CD4-positive, alpha-beta T cell treated with Interleukin-12 subunit alpha and Interleukin-12 subunit beta, for 1 hour (primary cell): ENCODE results near the gene ZNF701.
"Not testable (repeated sequence)": the region's sequence is repeated elsewhere in the genome, so short reads cannot be mapped to it uniquely, and the experiment has no call there.

Experiments used
- DNase-seq: peaks from one replicate; pipeline ENCODE4 v3.0.0-alpha.2; 2020

The ZNF701 gene

DNA sequence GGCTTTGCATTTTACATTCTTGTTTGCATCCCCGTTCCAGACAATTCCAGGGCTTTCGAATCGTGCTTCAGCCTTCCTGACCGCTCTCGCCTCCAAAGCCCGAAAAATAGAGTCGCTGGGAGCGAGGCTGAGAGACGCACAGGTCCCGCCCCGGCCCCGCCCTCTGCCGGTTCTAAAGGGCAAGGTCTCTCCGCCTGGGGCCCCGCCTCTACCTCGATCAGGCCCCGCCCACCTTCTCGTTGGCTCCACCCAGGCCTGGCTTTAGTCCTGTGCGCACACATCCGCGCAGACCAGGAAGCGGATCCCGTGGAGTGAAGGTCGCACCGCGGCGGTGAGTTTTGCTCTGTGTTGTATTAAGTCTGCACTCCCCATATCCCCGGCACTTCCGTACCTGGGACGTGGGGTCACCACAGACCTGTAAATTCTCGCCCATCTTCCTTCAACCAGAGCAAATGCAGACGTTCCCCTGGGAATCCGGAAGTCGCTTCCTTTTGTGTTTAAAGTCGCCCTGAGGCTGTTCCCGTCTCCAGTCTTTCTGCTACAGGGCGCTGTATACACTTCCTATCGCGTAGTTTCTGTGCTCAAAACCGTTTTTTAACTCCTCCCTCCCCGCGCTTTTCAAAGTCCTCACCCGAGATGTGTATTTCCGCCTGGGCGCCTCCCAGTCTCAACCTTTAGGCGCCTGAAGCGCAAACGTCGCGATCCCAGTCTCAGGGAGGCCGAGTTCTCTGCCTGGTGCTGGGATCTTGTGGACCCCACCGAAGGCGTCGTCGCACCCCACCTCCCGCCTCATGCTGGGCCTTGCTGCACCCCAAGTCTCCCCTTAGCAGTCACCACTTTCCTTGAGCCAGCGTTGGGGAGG, at the start of gene ZNF701:
ZNF701 (plus strand) TSS at position 288 of the 862 bp plus-strand sequence. CDS start 3,861 bp downstream, outside the sequence.
- peak; percentile 96 for DNase-seq

DNA sequence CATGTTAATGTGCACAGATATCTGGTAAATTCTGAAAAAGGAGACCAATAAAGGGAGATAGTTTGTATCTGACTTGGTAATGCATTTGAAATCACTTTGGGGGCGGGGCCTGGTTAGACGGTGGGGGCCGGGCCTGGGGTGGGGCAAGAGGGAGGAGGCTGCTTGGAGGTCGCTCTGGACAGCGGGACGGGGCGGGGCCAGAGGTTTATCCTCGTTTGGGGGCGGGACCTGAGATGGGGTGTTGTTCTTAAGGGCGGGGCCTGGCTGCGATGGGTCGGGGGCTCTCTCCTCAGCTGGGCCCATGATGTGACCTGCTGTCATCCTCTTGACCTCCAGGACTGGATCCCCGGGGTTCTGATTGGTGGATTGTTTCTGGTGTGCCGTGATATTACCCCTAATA, 47.5 kb upstream of the ZNF701 start:
- no peak for DNase-seq

DNA sequence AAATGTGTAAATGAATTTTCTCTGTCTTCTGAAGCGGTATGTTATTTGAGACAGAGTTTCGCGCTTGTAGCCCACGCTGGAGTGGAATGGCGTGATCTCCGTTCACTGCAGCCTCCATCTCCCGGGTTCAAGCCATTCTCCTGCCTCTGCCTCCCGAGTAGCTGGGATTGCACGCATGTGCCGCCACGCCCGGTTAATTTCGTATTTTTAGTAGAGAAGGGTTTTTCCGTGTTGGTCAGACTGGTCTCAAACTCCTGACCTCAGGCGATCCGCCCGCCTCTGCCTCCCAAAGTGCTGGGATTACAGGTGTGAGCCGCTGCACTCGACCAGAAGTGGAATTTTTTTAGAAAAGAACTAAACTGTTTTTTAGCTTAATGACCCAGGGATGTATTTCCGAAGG, 46.0 kb upstream of the ZNF701 start:
- DNase-seq = no peak

DNA sequence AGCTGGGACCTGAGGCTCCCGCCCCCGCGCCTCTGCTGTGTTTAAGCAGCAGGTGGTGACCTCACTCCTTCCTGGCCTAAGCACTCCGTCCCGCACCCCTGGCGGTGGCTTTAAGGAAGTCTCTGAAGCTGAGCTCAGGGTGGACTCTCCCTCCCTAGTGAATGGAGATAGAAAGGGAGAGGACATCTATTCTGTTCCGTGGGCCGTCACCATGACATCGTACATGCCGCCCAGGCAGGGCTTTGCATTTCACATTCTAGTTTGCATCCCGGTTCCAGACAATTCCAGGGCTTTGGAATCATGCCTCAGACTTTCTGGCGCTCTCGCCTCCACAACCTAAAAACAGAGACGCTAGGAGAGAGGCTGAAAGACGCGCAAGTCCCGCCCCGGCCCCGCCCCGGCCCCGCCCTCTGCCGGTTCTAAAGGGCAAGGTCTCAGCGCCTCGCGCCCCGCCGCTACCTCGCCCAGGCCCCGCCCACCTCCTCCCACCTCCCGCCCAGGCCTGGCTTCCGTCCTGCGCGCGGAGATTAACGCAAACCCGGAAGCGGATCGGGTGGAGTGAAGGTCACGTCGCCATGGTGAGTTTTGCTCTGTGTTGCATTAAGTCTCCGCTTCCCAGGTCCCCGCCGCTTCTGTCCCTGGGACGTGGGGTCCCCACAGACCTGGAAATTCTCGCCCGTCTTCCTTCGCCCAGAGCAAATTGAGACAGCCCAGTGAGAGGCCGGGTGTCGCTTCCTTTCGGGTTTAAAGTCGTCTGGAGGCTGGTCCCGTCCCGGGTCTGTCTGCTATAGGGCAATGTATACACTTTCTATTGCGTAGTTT, 42.7 kb upstream of the ZNF701 start, which contains the start of gene ZNF808:
ZNF808 (plus strand) TSS at position 535 of the 822 bp plus-strand sequence. CDS start 15,617 bp downstream, outside the sequence.
- peak; percentile 97 for DNase-seq

DNA sequence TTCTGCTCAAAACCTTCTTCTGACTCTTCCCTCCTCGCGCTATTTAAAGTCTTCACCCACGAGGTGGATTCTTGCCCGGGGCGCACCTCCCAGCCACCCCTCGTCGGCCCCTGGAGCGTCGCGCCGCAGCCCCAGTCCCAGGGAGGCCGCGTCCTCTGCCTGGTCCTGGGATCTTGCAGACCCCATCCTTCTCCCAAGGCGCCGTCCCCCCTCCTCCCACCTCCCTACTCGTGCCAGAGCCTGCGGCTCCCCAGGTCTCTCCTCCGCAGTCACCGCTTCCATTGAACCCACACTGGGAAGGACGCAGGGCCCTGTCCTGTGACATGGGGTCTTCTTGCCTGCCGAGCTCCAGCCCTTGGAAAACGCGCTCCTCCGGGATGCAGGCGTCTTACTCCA, 42.1 kb upstream of the ZNF701 start:
- DNase-seq = no peak

DNA sequence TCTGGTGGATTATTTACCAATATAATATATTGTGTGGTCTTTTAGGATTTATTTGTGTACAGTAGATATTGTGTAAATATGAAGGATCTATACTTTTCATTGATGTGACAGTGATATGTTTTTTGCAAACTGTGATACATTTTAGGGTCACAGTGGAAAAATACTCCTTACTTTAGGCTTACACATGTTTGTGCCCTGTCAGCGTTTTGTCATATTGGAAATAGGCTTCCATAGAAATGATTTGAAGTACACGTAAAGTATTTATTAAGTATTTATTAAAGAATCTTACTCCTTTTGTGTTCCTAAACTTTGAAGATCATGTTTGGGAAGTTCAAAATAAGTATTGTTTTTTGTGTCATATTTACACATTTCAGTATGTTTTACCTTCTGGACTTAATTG, 37.6 kb upstream of the ZNF701 start:
- DNase-seq = no peak

DNA sequence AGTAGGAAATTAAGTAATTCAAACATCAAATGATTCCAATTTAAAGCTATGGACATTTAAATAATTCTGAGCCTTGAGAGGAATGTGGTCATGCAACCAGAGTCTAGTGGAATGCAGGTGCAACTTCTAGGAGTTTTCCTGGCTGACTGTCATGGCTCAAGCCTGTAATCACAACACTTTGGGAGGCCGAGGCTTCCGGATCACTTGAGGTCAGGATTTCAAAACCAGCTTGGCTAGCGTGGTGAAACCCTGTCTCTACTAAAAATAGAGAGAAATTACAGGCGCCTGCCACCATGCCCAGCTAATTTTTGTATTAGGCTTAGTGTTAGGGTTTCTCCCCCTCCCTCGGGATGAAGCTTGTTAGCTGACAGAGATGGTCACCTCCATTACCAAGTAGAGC, 36.2 kb upstream of the ZNF701 start:
- no peak for DNase-seq

DNA sequence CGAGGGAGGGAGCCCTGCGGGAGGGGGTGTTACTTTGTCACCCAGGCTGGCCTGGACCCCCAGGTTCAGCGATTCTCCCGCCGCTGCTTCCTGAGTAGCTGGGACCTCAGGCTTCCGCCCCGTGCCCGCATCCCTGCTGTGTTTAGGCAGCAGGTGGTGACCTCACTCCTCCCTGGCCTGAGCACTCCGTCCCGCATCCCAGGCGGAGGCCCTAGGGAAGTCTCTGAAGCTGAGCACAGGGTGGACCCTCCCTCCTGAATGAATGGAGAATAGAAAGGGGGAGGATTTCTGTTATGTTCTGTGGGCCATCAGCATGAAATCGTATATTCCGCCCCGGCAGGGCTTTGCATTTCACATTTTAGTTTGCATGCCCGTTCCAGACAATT, 34.7 kb upstream of the ZNF701 start:
- DNase-seq = peak; percentile 19

DNA sequence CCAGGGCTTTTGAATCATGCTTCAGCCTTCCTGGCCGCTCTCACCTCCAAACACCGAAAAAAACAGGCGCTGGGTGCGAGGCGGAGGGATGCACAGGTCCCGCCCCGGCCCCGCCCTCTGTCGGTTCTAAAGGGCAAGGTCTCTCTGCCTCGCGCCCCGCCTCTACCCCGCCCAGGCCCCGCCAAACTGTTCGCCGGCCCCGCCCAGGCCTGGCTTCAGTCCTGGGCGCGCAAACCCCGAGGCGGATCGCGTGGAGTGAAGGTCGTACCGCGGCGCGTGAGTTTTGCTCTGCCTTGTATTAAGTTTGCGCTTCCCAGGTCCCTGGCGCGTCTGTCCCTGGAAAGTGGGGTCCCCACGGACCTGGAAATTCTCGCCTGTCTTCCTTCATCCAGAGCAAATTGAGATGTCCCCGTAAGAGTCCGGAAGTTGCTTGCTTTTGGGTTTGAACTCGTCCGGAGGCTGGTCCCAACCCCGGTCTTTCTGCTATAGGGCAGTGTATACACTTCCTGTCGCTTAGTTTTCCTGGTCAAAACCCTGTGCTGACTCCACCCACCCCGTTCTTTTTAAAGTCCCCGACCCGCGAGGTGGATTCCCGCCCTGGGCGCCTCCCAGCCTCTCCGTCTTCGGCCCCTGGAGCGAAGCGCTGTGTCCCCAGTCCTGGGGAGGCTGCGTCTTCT, 34.2 kb upstream of the ZNF701 start:
- peak; percentile 91 for DNase-seq

DNA sequence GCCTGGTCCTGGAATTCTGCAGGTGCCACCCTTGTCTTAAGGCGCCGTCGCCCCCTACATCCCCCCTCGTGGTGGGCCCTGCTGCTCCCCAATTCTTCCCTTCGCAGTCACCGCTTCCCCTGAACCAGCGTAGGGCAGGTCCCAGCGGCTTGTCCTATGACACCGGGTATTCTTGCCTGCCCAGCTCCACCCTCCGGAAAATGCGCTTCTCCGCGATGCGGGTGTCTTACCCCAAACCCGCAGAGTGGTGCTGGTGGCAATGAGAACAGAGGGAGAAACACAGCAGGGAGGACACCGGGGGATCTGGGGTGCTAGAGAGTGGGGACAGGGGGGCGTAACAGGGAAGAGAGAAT, 33.7 kb upstream of the ZNF701 start:
- peak; percentile 45 for DNase-seq

DNA sequence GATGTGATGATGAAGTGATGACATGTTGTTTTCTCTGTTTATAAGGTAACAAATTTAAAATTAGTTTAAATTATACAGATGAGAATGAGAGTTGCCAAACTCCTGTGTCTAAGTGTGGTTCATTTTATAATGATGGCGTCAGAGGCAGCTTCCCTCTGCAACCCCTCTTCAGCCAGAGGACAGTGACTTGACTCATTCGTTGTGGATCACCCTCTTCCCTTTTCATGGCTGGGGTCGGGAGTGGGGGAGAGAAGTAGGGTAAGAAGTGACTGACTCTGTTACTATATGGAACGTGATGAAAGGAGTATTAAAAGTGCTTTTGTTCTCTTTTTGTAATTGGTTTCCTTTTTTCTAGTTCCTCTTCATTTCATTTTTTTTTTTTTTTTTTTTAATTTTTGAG, 31.3 kb upstream of the ZNF701 start:
- DNase-seq = not testable (repeated sequence)

DNA sequence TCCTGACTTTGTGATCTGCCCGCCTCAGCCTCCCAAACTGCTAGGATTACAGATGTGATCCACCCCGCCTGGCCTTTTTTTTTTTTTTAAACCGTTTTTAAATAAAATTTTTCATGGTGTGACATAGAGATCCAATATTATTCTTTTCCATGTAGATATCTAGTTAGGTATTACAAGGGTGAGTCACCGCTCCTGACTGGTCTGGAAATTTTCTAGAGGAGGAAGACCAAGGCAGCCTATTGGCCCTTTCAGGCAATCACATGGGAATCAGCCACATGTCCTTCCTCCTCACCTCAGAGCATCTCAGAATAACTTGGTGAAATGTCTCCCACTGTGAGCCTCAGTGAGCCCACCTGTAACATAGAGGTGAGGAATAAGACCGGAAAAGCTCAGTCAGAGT, 28.9 kb upstream of the ZNF701 start:
- DNase-seq = not testable (repeated sequence)

DNA sequence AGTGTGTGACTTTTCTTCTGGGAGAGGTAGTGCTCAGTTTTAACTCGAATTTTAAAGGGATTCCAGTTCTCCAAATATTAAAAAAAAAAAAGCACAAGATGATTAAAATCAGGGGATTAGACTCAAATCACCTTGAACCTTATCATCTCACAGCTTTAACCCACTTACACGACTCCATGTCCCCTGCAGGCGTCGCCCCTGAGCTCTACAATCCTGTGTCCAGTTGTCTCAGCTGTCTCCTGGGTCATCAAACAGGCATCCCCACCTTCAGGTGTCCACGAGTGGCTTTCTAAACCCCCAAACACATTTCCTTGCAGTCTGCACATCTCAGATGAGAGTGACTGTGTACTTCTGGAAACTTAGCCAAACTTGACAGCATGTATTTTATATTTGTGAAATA, 28.5 kb upstream of the ZNF701 start:
- DNase-seq = no peak

DNA sequence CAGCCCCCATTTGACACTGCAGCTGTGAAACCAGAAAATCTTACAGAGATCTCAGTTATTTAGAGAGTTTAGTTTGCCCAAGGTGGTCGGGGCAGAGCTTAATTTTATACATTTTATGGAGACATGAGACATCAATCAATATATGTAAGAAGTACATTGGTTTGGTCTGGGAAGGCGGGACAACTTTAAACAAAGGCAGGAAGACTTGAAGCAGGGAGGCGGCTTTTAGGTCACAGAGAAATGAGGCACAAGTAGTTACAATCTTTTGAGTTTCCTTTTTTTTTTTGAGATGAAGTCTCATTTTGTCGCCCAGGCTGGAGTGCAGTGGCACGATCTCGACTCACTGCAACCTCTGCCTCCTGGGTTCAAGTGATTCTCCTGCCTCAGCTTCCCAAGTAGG, 27.5 kb upstream of the ZNF701 start:
- not testable (repeated sequence) for DNase-seq

DNA sequence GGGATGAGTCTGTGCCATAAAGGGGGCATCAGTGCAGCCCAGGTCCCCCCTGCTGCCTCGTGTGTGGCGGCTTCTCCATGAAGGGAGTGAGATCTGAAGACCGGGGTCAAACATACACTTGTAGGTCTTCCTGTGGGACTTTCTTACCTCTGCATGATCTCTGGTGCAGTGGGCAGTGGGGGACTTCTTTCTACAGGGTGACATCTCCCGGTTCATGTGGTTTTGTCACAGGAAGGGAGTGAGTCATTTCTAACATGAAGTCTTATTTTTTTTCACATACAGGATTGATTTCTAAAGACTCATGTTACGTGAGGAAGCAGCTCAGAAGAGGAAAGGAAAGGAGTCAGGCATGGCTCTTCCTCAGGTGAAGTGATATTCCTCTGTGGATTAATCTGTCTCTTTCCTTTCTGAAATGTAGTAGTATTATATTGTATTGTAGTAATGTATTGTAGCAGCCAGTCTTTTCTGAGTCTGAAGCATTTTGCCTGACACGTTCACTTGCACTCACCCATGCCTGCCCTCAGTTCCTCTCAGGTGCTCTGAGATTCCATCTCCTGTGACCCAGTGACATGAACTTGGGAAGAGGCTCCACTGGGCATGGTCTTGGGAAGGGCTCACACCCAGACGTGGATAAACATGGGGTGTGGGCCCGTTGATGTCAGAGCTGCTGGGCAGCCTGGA, 27.0 kb upstream of the ZNF701 start:
- DNase-seq = peak; percentile 50

DNA sequence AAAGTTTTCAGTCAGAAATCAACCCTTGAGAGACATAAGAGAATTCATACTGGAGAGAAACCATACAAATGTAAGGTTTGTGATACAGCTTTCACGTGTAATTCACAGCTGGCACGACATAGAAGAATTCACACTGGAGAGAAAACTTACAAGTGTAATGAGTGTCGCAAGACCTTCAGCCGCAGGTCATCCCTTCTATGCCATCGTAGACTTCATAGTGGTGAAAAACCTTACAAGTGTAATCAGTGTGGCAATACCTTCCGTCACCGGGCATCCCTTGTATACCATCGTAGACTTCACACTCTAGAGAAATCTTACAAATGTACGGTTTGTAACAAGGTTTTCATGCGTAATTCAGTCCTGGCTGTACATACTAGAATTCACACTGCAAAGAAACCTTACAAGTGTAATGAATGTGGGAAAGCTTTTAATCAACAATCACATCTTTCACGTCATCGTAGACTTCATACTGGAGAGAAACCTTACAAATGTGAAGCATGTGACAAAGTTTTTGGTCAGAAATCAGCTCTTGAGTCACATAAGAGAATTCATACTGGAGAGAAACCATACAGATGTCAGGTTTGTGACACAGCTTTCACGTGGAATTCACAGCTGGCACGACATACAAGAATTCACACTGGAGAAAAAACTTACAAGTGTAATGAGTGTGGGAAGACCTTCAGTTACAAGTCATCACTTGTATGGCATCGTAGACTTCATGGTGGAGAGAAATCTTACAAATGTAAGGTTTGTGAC, 15.7 kb upstream of the ZNF701 start:
- DNase-seq = no peak

DNA sequence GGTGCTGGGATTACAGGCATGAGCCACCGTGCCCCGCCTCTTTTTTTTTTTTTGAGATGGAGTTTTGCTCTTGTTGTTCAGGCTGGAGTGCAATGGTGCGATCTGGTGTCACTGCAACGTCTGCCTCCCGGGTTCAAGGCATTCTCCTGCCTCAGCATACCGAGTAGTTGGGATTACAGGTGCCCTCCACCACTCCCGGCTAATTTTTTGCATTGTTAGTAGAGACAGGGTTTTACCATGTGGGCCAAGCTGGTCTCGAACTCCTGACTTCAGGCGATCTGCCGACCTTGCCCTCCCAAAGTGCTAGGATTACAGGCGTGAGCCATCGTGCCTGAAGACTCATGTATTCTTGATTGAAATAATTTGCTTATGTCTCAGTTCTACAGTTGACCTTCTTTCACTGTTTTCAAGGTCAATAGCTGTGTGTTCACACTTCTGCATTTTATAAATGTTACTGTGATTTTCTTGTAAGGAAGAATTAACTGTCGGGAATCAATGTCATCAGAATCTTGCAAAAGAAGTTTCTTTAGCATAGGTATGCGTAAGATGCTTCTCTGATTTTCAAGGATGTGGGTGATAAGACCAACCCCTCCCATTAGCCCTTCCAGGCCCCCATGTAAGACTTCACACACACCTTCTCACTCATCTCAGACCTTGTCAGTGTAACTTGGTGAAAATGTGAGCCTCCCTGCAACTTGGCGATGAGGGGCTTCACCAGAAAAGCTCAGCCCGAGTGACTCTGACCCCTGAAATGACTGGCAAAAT, 12.7 kb upstream of the ZNF701 start:
- no peak for DNase-seq

DNA sequence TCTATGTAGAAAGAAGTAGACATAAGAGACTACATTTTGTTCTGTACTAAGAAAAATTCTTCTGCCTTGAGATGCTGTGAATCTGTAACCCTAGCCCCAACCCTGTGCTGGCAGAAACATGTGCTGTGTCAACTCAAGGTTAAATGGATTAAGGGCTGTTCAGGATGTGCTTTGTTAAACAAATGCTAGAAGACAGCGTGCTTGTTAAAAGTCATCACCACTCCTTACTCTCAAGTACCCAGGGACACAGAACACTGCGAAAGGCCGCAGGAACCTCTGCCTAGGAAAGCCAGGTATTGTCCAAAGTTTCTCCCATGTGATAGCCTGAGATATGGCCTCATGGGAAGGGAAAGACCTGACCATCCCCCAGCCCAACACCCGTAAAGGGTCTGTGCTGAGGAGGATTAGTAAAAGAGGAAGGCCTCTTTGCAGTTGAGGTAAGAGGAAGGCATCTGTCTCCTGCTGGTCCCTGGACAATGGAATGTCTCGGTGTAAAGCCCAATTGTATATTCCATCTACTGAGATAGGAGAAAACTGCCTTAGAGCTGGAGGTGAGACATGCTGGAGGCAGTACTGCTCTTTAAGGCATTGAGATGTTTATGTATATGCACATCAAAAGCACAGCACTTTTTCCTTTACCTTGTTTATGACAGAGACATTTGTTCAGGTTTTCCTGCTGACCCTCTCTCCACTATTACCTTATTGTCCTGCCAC, 11.2 kb upstream of the ZNF701 start:
- not testable (repeated sequence) for DNase-seq

DNA sequence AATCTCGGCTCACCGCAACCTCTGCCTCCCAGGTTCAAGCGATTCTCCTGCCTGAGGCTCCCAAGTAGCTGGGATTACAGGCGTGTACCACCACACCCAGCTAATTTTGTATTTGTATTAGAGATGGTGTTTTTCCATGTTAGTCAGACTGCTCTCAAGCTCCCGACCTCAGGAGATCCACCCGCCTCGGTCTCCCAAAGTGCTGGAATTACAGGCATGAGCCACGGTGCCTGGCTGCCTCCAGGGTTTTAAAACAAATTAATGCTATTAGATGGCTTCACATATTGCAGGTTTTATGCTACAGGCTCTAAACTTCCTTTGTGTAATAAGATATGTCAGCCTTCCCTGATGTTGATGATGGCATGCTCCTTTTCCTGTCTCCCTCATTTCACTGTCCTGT, 8.5 kb upstream of the ZNF701 start:
- DNase-seq = not testable (repeated sequence)

DNA sequence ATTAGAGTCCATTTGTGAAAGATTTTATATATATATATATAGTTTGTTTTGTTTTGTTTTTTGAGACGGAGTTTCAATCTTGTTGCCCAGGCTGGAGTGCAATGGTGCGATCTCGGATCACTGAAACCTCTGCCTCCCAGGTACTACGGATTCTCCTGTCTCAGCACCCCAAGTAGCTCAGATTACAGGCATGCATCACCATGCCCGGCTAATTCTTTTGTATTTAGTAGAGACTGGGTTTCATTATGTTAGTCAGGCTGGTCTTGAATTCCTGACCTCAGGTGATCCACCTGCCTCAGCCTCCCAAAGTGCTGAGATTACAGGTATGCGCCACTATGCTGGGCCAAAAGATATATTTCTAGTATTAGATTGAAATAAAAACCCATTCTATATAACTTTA, 4.0 kb upstream of the ZNF701 start:
- DNase-seq = no peak

DNA sequence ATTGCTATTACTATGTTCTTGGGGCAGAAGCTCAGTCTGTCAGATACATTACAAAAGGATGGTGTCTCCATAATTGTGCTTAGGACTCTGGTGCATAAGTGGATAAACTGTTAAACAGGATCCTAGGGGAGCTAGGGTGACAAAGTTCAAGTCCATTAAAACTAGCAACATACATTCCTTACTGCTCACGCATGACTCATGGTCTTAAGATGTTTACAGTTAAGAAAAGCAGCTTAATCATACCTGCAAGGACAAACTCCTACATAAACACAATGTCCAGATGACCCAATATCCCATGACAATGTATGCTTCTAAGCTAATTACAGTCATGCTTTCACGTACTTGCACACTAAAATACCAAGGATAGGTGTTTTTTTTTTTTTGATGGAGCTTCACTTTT, 3.5 kb upstream of the ZNF701 start:
- no peak for DNase-seq
